SJSA1 (cell line): ENCODE results near the gene GRPEL2. TPM values are rescaled to one million over a fixed set of nuclear protein-coding genes. Genes with fewer than 3 reads are reported as not detected.
"Not testable (repeated sequence)": the region's sequence is repeated elsewhere in the genome, so short reads cannot be mapped to it uniquely, and the experiment has no call there.

Experiments
- DNase-seq, 2 experiments: peaks; one replicate each; pipeline ENCODE4 v3.0.0-alpha.2; 2015 to 2020; ENCODE audit warnings: low spot score in 2 of 2, low read depth in 1 of 2
- H3K27ac ChIP-seq: fragments of 250-450 bp; sonication (Bioruptor Pico); 2 replicates; pipeline ENCODE4 v1.5.1; 2020; ENCODE audit warnings: mild to moderate bottlenecking, moderate library complexity
- H3K27me3 ChIP-seq: fragments of 250-450 bp; sonication (Bioruptor Pico); replicated peaks from 2 replicates; pipeline ENCODE4 v1.5.1; 2020; ENCODE audit warnings: mild to moderate bottlenecking, moderate library complexity
- H3K36me3 ChIP-seq: fragments of 250-450 bp; sonication (Bioruptor Pico); 2 replicates; pipeline ENCODE4 v1.5.1; 2020; ENCODE audit warnings: mild to moderate bottlenecking
- H3K4me1 ChIP-seq: fragments of 250-450 bp; sonication (Bioruptor Pico); replicated peaks from 2 replicates; pipeline ENCODE4 v1.6.1; 2021; ENCODE audit warnings: mild to moderate bottlenecking
- H3K4me3 ChIP-seq: fragments of 250-450 bp; sonication (Bioruptor Pico); 2 replicates; pipeline ENCODE4 v1.5.1; 2020; ENCODE audit warnings: mild to moderate bottlenecking
- H3K9me3 ChIP-seq: fragments of 250-450 bp; sonication (Bioruptor Pico); replicated peaks from 2 replicates; pipeline ENCODE4 v1.5.1; 2020; ENCODE audit warnings: mild to moderate bottlenecking
- total RNA-seq: library from RNA; depleted of rRNA; stranded (reverse); fragments of >200 nt; shearing (Covaris generic); gene quantifications from 2 replicates; pipeline ENCODE4 v1.2.3, GENCODE V29; 2014

Gene GRPEL2
- total RNA-seq, 1 experiment from 2014 or later: 35.0 TPM

GRCh38 chr5:149380466-149381121 lies 35.3 kb downstream of the GRPEL2 start:
- Histone ChIP-seq H3K36me3 (no peaks in the 10 kb centered on the region), H3K9me3 (no peaks in the 10 kb centered on the region), H3K4me1 (peaks cover 21% of the 10 kb centered on the region), H3K27me3 (no peaks in the 10 kb centered on the region), H3K27ac (no peak overlapping the region; the same call in 1 of the 2 replicates), H3K4me3 (no peak overlapping the region)
- peak in 1 of 2 experiments; percentile 34 for DNase-seq

DNA sequence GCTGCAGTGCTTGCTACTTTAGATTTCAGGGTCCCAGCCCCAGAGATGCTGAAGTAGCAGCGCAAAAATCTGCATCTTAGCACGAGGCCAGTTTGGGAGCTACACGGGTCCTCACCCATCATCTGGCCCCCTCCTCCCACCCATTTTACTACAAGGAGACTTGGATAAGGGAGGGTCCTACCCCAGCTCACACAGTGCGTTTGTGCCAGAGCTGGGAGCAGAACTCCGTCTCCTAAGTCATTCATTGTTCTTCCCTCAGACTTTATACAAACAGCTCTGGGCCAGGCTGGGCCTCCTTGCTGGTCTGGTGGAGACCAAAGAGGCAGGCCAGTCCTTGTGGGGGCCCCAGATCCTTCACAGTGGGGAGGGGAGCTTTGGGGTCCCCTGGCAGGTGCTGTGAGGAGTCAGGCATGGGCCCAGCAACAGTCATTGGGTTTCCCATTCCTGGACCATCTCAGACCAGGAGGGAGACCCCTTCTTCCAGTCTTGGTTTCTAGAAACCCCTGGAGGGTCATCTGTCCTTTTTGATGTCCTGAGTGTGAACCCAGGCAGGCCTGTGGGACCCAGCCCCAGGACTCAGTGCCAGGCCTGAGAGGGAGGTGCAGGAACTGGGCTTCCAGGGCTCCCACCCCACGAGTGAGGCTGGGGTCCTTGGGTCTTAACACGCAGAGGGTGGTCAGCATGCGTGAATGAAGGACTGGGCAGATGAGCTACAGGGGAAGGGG lies 36.1 kb downstream of the GRPEL2 start:
- peak in 1 of 2 experiments; percentile 27 for DNase-seq
- no peak overlapping the region for H3K4me3 ChIP-seq
- no peaks in the 10 kb centered on the region for H3K27me3 ChIP-seq
- H3K4me1 ChIP-seq: peaks cover 21% of the 10 kb centered on the region
- H3K36me3 ChIP-seq: no peaks in the 10 kb centered on the region
- no peaks in the 10 kb centered on the region for H3K9me3 ChIP-seq
- H3K27ac ChIP-seq: no peak overlapping the region

DNA sequence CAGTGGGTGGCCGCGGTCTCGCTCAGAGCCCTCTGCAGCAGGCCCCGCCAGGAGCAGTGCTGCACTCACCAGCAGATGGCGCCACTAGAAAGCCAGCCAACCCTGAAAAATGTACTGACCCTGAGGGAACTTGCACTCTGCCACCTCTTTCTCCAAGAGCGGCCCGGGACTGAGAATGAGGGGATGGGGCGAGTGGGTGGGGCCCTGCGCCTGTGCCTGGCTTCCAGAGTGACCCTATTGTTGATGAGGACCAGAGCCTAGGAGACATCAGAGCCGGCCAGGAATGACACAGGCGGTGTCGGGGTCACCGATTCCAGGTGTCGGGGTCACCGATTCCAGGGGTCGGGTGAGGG lies 36.7 kb downstream of the GRPEL2 start:
- peak; percentile 83 to 89 for DNase-seq
- H3K9me3 ChIP-seq: no peaks in the 10 kb centered on the region
- no peaks in the 10 kb centered on the region for H3K36me3 ChIP-seq
- no peaks in the 10 kb centered on the region for H3K27me3 ChIP-seq
- no peak overlapping the region for H3K27ac ChIP-seq
- no peak overlapping the region for H3K4me3 ChIP-seq
- H3K4me1 ChIP-seq: peaks cover 23% of the 10 kb centered on the region

DNA sequence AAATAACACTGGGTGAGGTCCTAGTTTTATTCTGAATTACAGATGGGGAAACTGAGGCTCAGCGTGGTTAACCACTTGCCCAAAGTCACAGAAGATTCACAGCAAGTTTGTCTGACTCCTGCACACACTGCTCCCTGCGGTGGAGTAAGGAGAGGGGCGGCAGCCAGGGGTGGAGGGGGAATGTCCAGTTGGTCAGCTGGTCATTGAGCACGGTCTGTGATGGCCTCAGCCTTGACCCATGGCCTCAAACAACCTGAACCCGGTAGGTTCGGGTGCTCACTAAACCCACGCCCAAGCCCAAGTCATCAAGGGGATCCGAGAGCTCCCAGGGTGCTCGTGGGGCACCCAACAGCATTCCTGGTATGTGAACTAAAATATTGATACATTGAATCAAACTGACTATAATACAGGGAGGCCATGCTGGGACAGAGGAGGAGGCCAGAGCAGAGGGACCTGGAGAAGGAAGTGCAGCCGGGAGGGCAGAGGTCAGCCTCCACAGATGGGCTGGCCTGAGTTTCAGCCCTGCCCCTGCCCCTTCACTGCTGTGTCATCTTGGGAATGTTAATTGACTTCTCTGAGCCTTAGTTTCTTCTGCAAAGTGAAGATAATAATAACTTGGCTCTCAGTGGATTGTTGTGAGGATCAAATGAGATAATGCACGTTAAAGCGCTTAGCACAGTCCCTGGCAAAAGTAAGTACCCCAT lies 37.4 kb downstream of the GRPEL2 start:
- no peak for DNase-seq
- H3K9me3 ChIP-seq: no peaks in the 10 kb centered on the region
- H3K27me3 ChIP-seq: no peaks in the 10 kb centered on the region
- no peak overlapping the region for H3K4me3 ChIP-seq
- no peaks in the 10 kb centered on the region for H3K36me3 ChIP-seq
- no peak overlapping the region for H3K27ac ChIP-seq
- H3K4me1 ChIP-seq: peaks cover 26% of the 10 kb centered on the region

- Histone ChIP-seq H3K9me3 (no peaks in the 10 kb centered on the region), H3K4me3 (no peak overlapping the region), H3K36me3 (no peaks in the 10 kb centered on the region), H3K4me1 (peaks cover 26% of the 10 kb centered on the region), H3K27me3 (no peaks in the 10 kb centered on the region), H3K27ac (no peak overlapping the region)
- DNase-seq: no peak
Observed at GRCh38 chr5:149383399-149383798, 38.1 kb downstream of the GRPEL2 start.

GRCh38 chr5:149386166-149386565 lies 40.9 kb downstream of the GRPEL2 start:
- no peak overlapping the region for H3K27ac ChIP-seq
- H3K36me3 ChIP-seq: no peaks in the 10 kb centered on the region
- H3K9me3 ChIP-seq: no peaks in the 10 kb centered on the region
- H3K27me3 ChIP-seq: no peaks in the 10 kb centered on the region
- no peak for DNase-seq
- peaks cover 17% of the 10 kb centered on the region for H3K4me1 ChIP-seq
- no peak overlapping the region for H3K4me3 ChIP-seq

GRCh38 chr5:149387081-149387631 lies 41.9 kb downstream of the GRPEL2 start:
- Histone ChIP-seq H3K27me3 (no peaks in the 10 kb centered on the region), H3K27ac (no peak overlapping the region), H3K4me3 (no peak overlapping the region), H3K36me3 (no peaks in the 10 kb centered on the region), H3K9me3 (no peaks in the 10 kb centered on the region), H3K4me1 (peaks cover 7% of the 10 kb centered on the region)
- no peak for DNase-seq

DNA sequence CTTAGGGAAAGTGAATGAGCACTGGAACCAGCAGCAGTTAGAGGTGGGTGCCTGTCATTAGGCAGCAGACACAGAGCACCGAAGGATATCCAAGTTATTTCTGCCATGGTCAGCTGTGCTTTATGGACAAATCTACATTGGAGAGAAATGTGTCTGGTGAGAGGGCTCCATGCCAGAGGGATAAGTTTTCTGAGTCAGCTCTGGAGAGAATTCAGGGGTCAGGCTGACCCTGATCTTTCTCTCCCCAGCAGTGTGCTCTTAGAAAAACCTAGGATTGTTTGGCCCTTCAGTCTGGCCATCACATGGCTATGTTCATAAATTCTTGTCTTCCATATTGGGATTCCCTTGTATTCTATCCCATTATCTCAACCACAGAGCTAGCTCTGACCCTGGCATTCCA lies 42.7 kb downstream of the GRPEL2 start:
- DNase-seq: no peak
- Histone ChIP-seq H3K9me3 (no peaks in the 10 kb centered on the region), H3K4me1 (peaks cover 9% of the 10 kb centered on the region; the same call in 1 of the 2 replicates)

GRCh38 chr5:149388498-149389190 lies 43.3 kb downstream of the GRPEL2 start:
- H3K9me3 ChIP-seq: no peaks in the 10 kb centered on the region
- no peak for DNase-seq
- H3K4me1 ChIP-seq: peaks cover 9% of the 10 kb centered on the region; the same call in 1 of the 2 replicates
- no peak overlapping the region for H3K4me3 ChIP-seq
- H3K27ac ChIP-seq: no peak overlapping the region
- no peaks in the 10 kb centered on the region for H3K36me3 ChIP-seq
- no peaks in the 10 kb centered on the region for H3K27me3 ChIP-seq

More for the DNA sequence above, 42.7 kb downstream of the GRPEL2 start:
- Histone ChIP-seq H3K27ac (no peak overlapping the region), H3K36me3 (no peaks in the 10 kb centered on the region), H3K4me3 (no peak overlapping the region), H3K27me3 (no peaks in the 10 kb centered on the region)

DNA sequence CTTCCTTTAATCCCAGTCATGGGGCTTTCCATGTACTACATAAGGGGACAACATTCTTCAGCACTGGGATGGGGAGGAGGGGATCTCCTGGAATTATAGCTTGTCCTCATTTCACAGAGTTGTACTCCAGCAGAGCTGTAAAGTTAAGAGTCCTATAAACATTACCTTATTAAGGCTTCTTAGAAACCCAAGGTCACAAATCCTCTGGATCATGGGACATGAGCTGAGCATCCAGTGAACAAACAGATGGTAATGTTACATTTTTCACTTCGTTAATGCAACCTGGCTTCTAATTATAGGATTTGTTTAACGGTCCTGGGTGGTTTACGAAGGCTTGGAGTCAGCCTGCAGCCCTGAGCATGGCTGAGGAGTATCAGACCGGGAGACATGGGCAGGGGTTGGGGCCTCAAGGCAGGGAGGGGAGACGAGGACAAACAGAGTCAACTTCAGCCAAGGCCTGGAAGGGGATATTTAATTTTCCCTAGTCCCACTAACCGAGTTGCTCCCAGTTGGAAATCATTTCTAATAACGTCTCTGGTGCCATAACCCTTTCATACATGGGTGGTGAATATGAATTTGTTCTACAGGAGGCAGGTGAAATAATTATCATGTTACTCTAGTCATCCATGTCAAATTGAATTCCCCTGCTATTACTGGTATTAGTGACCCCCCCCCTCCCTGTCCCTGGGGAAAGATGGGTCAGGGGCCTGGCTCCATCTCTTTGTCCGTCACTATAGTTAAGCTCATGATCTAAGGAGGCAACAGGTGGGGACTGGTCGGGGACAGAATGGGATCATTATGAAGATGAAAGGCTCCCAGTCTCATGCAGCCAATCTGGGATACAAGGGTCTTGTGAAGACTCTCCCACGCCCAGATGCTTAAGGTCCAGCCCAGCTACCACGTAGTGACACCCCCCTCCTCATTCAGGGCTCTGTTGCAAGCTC lies 44.5 kb downstream of the GRPEL2 start:
- peaks cover 9% of the 10 kb centered on the region; the same call in 1 of the 2 replicates for H3K4me1 ChIP-seq
- no peak for DNase-seq
- no peak overlapping the region for H3K27ac ChIP-seq
- no peaks in the 10 kb centered on the region for H3K9me3 ChIP-seq
- H3K36me3 ChIP-seq: no peaks in the 10 kb centered on the region
- no peaks in the 10 kb centered on the region for H3K27me3 ChIP-seq
- H3K4me3 ChIP-seq: no peak overlapping the region

DNA sequence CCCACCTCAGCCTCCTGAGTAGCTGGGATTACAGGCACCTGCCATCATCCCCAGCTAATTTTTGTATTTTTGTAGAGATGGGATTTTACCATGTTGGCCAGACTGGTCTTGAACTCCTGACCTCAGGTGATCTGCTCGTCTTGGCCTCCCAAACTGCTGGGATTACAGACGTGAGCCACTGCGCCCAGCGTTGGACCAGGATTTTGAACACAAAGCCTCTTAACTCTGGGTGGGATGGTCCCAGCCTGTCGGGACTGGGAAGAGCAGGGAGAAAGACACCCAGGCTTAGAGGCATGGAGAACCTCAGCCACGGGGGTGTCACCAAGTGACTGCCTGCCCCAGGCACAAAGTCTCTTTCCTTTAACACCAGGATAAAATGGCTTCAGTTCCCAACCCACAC lies 45.8 kb downstream of the GRPEL2 start:
- H3K9me3 ChIP-seq, H3K4me1 ChIP-seq, H3K36me3 ChIP-seq, H3K27me3 ChIP-seq, H3K27ac ChIP-seq, H3K4me3 ChIP-seq, DNase-seq: not testable (repeated sequence)

- H3K4me1 ChIP-seq: peaks cover 9% of the 10 kb centered on the region; the same call in 1 of the 2 replicates
- no peaks in the 10 kb centered on the region for H3K27me3 ChIP-seq
- H3K4me3 ChIP-seq: no peak overlapping the region
- no peak for DNase-seq
- H3K27ac ChIP-seq: no peak overlapping the region
- no peaks in the 10 kb centered on the region for H3K9me3 ChIP-seq
- H3K36me3 ChIP-seq: no peaks in the 10 kb centered on the region
Observed at GRCh38 chr5:149391524-149391923, 46.2 kb downstream of the GRPEL2 start.
